NCI-H1930 (cell line): ENCODE measurements around the gene SLC12A8.

ENCODE experiments used
- DNase-seq, 2 experiments: peaks; one replicate each; lab custom pipeline; 2025; lab: John Stamatoyannopoulos, UW

The SLC12A8 gene

GRCh38 chr3:125073390-125073905 is 139.1 kb downstream of the SLC12A8 start:
- DNase-seq: no peak

GRCh38 chr3:125072749-125073389 is 139.7 kb downstream of the SLC12A8 start:
- no peak for DNase-seq

DNA sequence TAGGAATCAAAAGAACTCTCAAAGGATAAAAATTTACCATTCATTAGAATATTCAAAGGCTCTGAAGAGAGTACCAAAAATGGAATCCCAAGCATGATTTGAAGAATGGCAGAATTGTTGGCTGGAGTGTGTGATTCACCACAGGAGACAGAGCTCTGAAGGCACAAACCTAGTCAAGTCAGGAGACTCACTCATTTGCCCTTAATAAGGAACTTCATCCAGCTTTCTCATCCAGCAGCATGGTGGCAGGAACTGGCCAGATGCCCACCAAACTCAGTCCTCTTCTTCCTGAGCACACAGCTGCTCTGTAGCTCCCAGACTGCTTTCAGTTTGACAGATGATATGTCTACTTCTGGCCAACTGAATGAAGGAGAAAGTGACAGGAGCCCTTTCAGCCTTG is 140.2 kb downstream of the SLC12A8 start:
- DNase-seq: no peak

- DNase-seq: no peak
Observed at GRCh38 chr3:125069968-125070745, 142.4 kb downstream of the SLC12A8 start.

DNA sequence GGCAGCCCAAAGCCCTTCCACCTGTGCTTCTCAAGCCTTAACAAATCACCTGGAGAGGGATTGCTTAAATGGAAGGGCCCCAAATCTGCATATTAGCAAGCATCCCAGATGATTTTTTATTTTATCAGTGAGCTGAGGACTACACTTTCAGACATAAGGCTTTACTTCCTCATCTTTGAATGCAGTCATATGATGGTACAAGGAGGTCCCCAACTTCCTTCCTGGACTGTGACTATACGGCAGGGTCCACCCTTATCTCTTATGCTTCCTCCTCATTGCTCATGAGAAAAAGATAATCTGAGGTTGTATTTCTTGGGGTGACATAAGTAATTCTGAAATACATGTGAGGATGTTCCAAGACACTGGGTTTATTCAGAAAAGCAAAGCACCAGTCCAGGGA is 143.1 kb downstream of the SLC12A8 start:
- DNase-seq: no peak

DNA sequence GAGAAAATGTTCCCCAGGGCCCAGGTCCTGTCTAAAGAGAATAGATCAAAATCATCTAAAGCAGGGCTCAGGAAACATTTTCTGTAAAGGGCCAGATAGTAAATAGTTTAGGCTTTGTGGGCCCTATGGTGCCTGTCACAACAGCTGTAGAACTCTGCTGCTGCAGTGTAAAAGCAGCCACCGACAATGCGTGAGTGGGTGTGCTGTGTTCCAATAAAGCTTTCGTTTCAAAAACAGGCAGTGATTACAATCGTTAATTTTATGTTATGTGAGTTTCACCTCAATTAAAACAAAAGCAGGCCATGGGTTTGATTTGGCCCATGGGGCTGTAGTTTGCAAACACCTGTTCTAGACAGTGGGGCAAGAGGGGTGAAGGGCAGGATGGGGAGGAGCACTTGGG is 144.3 kb downstream of the SLC12A8 start:
- DNase-seq: no peak

GRCh38 chr3:125067225-125067624 is 145.3 kb downstream of the SLC12A8 start:
- DNase-seq: no peak

DNA sequence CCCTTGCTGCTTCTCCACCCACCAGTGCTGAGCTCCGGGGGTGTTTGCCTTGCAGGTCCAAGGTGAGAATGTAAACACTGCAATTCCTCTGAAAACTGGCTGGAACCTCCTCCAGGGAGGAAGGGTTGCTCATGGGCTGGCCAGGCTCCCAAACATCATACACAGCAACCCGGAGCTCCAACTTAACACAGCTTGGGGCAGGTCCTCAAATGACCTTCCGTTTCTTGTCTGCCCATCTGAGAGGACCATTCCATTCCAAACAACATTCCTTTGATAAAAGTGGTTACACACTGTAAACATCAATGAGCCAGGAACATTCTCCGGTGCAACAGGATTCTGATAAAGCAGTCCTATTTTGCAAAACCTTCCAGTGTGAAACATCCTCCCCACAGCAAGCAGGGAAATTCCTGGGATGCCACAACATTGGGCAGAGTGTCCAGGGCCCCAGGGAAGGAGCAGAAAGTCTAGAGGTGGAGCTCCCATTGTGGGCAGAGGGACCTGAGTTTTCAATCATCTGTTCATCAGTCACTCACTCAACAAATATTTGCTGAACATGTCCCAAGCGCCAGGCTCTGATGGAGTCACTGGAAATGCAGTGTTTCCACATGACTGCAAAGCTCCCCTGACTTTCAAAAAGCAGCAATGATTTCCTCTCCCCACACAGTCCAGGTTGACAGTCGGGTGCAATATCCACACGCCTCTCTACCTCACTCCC is 149.5 kb downstream of the SLC12A8 start:
- DNase-seq: no peak

DNA sequence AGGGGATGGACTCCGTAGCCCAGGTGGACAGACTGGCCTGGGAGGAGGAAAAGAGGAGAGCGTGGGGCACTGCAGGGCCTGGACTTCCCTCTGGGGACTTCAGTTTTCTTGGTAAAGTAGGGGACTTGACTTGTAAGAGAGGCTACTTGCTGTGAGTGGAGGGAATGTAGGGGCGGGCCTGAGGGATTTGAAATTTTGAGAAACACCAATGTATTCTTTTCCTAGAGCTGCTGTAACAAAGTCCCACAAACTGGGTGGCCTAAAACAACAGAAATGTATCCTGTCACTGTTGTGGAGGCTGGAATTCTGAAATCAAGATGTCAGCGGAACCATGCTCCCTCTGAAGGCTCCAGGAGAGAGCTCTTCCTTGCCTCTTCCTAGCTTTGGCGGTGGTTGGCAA is 150.9 kb downstream of the SLC12A8 start:
- no peak for DNase-seq

DNA sequence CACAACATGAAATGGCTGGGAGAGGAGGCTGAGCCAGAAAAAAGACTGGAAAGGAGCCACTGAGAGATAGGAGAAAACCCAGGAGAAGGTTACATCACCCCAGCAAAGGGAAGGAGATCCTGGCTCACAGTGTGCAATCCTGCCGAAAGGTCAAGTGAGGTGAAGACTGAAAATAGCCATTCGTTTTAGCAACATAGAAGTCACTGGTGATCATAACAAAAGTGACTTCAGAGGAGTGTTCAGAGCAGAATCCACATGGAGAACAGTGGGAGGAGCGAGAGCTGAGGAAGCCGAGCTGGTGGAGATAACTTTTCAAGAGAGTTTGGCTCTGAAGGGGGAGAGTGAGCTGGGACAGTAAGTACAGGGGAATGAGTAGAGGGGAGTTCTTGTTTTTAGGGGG is 151.4 kb downstream of the SLC12A8 start:
- DNase-seq: no peak

DNA sequence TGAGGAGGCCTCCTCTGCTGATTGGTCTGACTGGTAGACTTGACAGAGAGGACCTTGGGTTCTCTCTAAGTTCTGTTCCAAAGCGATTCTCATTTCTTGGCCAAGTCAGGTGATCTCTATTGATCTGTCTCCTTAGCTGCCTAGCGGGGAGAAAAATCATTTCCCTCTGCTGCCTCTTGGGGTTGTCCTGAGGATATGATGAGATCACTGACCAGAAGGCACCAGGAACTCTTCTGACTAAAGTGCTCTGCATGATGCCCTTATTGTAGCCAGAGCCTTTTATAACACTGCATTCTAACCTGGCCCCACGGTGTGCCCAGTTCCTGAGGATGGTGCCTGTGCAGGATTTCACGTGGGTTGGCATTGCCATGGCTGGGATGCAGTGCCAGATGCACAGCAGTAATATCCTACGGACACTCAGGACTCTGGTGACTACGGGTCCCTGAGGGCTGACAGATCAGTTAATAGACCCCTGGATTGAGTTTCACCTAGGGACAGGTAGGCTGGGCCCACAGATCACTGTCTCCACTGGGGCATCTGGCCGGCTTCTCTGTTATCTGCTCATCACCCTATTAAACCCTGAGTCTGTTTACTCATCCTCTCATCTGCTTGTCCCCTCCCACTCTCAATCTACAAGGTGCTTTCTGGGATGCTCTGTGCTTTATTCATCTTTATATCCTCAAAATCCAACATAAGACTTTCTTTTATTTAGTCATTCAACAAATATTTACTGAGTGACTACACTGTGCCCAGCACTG is 152.9 kb downstream of the SLC12A8 start:
- DNase-seq: no peak

DNA sequence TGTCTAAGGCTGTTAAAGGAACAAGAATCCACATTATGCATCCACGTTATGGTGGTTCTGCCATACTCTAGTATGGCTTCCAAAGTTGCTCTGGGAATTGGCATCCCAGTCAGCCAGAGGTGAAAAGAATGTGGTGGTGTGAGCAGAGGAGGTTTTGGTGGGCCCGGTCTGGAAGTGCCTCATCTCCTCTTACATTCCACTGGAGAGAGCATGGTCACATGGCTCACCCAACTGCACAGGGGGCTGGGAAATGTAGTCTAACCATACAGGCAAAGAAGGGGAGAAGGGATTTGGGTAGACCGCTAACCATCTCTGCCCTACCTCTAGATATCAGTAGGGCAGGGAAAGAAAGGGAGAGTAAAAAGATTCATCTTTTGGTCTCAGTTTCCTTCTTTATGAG is 153.6 kb downstream of the SLC12A8 start:
- DNase-seq: no peak

DNA sequence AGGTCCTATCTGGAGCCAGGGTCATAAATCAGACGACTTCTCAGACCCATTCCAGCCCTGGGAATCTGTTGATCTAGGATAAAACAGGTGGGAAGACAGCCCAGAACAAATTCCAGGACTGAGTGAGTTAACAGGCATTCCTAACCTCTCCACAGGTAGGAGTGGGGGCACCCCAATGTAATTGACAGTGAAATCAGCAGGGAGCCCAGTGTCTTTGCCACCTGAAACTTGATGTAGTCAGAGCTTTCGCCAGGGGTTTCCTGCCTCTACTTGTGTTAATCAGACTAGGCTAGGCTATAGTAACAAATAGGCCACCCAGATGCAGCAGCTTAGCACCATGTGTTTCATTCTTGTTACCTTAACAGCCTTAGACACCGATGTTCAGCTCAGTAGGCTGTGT is 154.0 kb downstream of the SLC12A8 start:
- DNase-seq: no peak

GRCh38 chr3:125057186-125057850 is 155.2 kb downstream of the SLC12A8 start:
- DNase-seq: no peak

- peak in 1 of 2 experiments; percentile 31 for DNase-seq
Observed at GRCh38 chr3:125055913-125056745, 156.4 kb downstream of the SLC12A8 start, which contains the start of gene HEG1. Gene HEG1 (minus strand): TSS chr3:125055997. CDS start chr3:125055890, 107 bp downstream.

DNA sequence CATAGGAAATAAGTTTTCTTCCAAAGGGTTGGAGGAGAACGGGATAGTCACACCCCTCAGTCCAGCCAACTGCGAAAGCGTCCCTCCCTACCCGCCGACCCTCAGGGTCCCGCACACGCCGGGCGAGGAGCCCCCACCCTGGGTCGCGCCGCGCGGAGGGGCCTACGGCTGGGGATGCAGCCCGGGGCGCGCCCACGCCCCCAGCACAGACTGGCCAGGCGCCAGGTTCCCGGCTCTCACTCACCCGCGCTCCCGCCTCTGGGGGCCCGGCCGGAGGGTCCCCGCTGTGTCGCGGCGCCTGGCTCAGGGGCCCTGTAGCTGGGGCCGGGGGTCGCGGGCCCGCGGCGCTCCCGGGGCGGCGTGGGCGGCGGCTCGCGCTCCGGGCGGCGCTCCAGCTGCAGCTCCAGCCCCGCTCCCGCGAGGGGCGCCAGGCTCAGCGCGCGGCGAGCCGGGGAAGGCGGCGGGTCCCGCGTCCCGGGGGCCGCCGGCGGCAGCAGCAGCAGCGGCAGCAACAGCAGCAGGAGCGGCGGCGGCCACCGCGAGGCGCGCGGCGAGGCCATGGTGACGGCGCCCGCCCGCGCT is 157.1 kb downstream of the SLC12A8 start:
- no peak for DNase-seq

GRCh38 chr3:125054449-125055329 is 157.9 kb downstream of the SLC12A8 start:
- no peak for DNase-seq

DNA sequence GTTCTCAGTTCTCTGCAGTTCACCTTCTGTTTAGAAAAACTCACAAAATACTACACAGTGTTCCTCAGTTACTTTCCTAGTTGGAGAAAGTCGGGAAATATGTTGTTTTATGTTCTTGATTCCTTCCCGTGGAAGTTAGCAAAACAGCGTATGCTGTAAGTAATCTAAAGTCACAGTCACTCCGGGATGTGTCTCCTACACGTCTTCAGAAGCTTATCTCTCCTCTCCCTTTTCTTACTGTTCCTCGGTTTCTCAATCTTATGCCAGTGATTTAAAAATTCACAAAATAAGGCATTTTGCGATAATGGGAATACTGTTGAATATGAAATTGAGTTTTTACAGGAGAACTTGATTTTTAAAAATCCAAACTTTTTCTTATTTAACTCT is 158.5 kb downstream of the SLC12A8 start:
- no peak for DNase-seq

GRCh38 chr3:125053304-125053699 is 159.2 kb downstream of the SLC12A8 start:
- DNase-seq: no peak
